Right atrium auricular region (tissue), 2 donors: ENCODE measurements around the gene TPM1. TPM values are rescaled to one million over a fixed set of nuclear protein-coding genes. Genes with fewer than 3 reads are reported as not detected.

Source experiments
- DNase-seq: peaks from one replicate; pipeline ENCODE4 v3.0.0-alpha.2; 2019; ENCODE audit warnings: low spot score
- H3K27ac ChIP-seq, 2 donors: fragments of 200-600 bp; sonication (generic); 1 replicate in 1 of 2; 2 replicates in 1 of 2; pipeline ENCODE4 v1.5.1; 2016 to 2019
- H3K27me3 ChIP-seq, 2 donors: fragments of 200-600 bp; sonication (generic); one replicate each; pipeline versions ENCODE4 v1.5.1 to v1.6.0; 2017 to 2019
- H3K36me3 ChIP-seq: fragments of 200-600 bp; sonication (generic); one replicate; pipeline ENCODE4 v1.5.1; 2016
- H3K4me1 ChIP-seq, 2 donors: fragments of 200-600 bp; sonication (generic); one replicate each; pipeline versions ENCODE4 v1.5.1 to v1.6.0; 2017 to 2019
- H3K4me3 ChIP-seq, 2 donors: fragments of 200-600 bp; sonication (generic); 1 replicate in 1 of 2; 2 replicates in 1 of 2; pipeline ENCODE4 v1.5.1; 2017 to 2019; ENCODE audit warnings: mild to moderate bottlenecking in 1 of 2, moderate library complexity in 1 of 2
- H3K9me3 ChIP-seq, 2 donors: fragments of 200-600 bp; sonication (generic); one replicate each; pipeline ENCODE4 v1.5.1; 2019
- total RNA-seq, 2 donors: library from RNA; depleted of rRNA; stranded (reverse); fragments of >200 nt; gene quantifications; one replicate each; pipeline ENCODE4 v1.1.0, GENCODE V29; 2016
- TF ChIP-seq, protein P1 (sequence below), 2 donors: fragments of 200-600 bp; sonication (generic); IDR thresholded peaks; one replicate each; pipeline ENCODE4 v1.5.1; 2019; ENCODE audit warnings: antibody characterized with exemption in 2 of 2

Gene TPM1
- total RNA-seq, 2 donors from 2014 or later: 5,368 to 7,988 TPM

DNA sequence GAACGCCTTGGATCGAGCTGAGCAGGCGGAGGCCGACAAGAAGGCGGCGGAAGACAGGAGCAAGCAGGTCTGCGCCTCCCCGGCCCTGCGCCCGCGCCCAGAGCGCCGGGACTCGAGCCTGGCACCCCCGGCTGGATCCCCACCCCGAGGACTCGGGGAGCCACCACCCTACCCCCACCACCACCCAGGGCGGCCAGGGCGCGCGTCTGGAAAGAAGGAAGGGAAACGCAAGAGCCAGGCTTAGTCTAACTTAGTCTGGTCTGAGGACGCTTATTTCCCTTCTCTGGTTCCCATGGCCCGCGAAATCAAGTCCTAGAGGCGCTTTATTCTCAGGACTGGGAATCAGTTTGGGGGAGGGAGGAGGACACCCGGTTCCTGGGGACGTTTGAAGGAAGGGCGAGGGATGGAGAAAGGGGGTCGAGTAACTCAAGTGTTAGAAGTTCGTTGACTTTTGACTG, 359 bp downstream of the TPM1 start:
- TF ChIP-seq, protein P1, sequence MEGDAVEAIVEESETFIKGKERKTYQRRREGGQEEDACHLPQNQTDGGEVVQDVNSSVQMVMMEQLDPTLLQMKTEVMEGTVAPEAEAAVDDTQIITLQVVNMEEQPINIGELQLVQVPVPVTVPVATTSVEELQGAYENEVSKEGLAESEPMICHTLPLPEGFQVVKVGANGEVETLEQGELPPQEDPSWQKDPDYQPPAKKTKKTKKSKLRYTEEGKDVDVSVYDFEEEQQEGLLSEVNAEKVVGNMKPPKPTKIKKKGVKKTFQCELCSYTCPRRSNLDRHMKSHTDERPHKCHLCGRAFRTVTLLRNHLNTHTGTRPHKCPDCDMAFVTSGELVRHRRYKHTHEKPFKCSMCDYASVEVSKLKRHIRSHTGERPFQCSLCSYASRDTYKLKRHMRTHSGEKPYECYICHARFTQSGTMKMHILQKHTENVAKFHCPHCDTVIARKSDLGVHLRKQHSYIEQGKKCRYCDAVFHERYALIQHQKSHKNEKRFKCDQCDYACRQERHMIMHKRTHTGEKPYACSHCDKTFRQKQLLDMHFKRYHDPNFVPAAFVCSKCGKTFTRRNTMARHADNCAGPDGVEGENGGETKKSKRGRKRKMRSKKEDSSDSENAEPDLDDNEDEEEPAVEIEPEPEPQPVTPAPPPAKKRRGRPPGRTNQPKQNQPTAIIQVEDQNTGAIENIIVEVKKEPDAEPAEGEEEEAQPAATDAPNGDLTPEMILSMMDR (IDR thresholded peaks at IDR 0.05): no peak
- H3K4me3 ChIP-seq: peak overlapping the region; percentile 63 to 77
- H3K4me1 ChIP-seq: peaks cover 0 to 40% of the 10 kb centered on the region in 2 donors
- H3K27me3 ChIP-seq: no peaks in the 10 kb centered on the region
- H3K36me3 ChIP-seq: peaks cover 49% of the 10 kb centered on the region
- H3K9me3 ChIP-seq: no peaks in the 10 kb centered on the region
- peak overlapping the region; percentile 95 to 97 for H3K27ac ChIP-seq
- no peak for DNase-seq

DNA sequence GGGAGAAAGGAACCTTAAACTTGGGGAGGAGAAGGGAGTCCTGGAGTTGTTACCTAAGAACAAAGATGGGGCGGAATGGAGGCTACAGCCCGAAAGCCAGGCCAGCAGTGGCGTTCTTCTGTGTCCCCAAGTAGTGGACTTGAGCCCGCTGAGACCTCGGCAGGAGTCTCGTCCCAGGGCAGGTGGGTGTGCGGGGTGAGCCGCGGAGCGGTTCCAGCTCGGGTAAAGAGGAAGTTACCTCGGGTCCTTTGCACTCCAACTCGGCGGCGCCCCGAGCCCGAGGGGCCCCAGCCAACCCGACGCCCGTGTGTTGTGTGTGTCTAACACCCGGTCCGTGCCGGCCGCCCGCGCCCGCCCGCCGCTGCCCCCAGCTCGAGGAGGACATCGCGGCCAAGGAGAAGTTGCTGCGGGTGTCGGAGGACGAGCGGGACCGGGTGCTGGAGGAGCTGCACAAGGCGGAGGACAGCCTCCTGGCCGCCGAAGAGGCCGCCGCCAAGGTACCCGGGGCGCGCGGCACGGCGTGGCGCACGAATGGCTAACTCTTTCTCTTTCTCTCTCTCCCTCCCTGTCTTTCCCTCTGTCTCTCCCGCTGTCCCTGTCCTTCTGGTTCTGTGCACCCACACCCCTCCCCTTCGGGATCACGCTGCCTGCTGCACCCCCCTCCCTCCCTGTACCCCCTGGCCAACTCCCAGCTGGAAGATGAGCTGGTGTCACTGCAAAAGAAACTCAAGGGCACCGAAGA, 959 bp downstream of the TPM1 start:
- peak overlapping the region; percentile 63 to 77 for H3K4me3 ChIP-seq
- TF ChIP-seq, protein P1 (IDR thresholded peaks at IDR 0.05): no peak
- peaks cover 0 to 42% of the 10 kb centered on the region in 2 donors for H3K4me1 ChIP-seq
- no peak for DNase-seq
- peaks cover 54% of the 10 kb centered on the region for H3K36me3 ChIP-seq
- peak overlapping the region; percentile 95 to 97 for H3K27ac ChIP-seq
- no peaks in the 10 kb centered on the region for H3K9me3 ChIP-seq
- no peaks in the 10 kb centered on the region for H3K27me3 ChIP-seq

DNA sequence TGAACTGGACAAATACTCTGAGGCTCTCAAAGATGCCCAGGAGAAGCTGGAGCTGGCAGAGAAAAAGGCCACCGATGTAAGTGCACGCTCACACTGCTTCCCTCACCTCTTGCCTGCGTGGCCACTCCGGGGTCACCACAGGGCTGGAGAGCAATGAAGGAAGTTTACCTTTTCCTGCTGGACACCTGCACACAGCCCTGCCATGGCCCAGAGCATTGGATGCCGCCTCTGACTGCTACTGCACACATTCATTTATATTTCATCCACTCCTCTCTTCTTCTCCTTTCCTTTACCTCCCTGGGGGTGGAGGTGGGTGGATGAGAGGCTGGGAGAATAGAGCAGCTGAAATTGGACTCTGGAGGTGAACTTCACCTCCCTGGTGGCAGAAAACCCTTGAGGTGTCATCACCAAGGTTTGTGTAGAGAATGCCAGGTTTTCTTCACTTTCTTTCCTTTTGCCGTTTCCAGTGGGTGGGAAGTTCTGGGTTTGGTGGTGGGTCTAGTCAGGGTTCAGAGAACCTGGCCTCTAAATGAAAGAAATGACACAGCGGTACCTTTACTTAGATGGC, 1.6 kb downstream of the TPM1 start:
- Histone ChIP-seq H3K27me3 (no peaks in the 10 kb centered on the region), H3K27ac (peak overlapping the region; percentile 95 to 97), H3K36me3 (peaks cover 61% of the 10 kb centered on the region), H3K4me1 (peaks cover 0 to 48% of the 10 kb centered on the region in 2 donors), H3K9me3 (no peaks in the 10 kb centered on the region), H3K4me3 (peak overlapping the region; percentile 63 to 77)
- TF ChIP-seq, protein P1 (IDR thresholded peaks at IDR 0.05): no peak
- no peak for DNase-seq

- Histone ChIP-seq H3K4me3 (peak overlapping the region; percentile 63 to 77), H3K9me3 (no peaks in the 10 kb centered on the region), H3K36me3 (peaks cover 68% of the 10 kb centered on the region), H3K27me3 (no peaks in the 10 kb centered on the region), H3K4me1 (peaks cover 0 to 55% of the 10 kb centered on the region in 2 donors), H3K27ac (peak overlapping the region; percentile 95 to 97)
- TF ChIP-seq, protein P1 (IDR thresholded peaks at IDR 0.05): no peak
- no peak for DNase-seq
These were observed 2.3 kb downstream of the TPM1 start for GRCh38 chr15:63044645-63045464.

- H3K27ac ChIP-seq: peak overlapping the region; percentile 95 to 97
- peak overlapping the region; percentile 63 to 77 for H3K4me3 ChIP-seq
- H3K27me3 ChIP-seq: no peaks in the 10 kb centered on the region
- peaks cover 0 to 61% of the 10 kb centered on the region in 2 donors for H3K4me1 ChIP-seq
- TF ChIP-seq, protein P1 (IDR thresholded peaks at IDR 0.05): no peak
- H3K9me3 ChIP-seq: no peaks in the 10 kb centered on the region
- peaks cover 72% of the 10 kb centered on the region for H3K36me3 ChIP-seq
- DNase-seq: no peak
These were observed 2.9 kb downstream of the TPM1 start for GRCh38 chr15:63045465-63045840.
